GM12878 (cell line): ENCODE measurements around the gene GSG1. TPM values are rescaled to one million over a fixed set of nuclear protein-coding genes. Genes with fewer than 3 reads are reported as not detected.

ENCODE experiments used
- ATAC-seq: fragments of 200-7000 bp; cut with Tn5 transposase; 3 replicates; pipeline ENCODE4 v1.9.1; 2020; ENCODE audit warnings: mild to moderate bottlenecking, moderate library complexity
- BruUV-seq: library from RNA; stranded (reverse); fragments of 400-500 nt; replicated peaks from 2 replicates; lab custom pipeline; 2021; lab: Mats Ljungman, UMichigan
- CTCF ChIA-PET: fragments of 300-600 bp; sonication (Branson Sonifier 250); formaldehyde crosslinking; extraction: SDS; loops from one replicate; lab custom pipeline; 2021; ENCODE audit warnings: inconsistent platforms; lab: Yijun Ruan, JAX
- POLR2A ChIA-PET: fragments of 350-600 bp; formaldehyde crosslinking; extraction: SDS; loops from one replicate; lab custom pipeline; 2021; ENCODE audit warnings: inconsistent platforms; lab: Charles Lee
- RAD21 ChIA-PET: fragments of 300-600 bp; sonication (Branson Sonifier 250); formaldehyde crosslinking; loops from one replicate; lab custom pipeline; 2023; ENCODE audit warnings: antibody characterized with exemption; ENCODE audit not compliant: unreplicated experiment; lab: Charles Lee
- SMC1A ChIA-PET: fragments of 300-600 bp; sonication (Branson Sonifier 250); formaldehyde crosslinking; loops from one replicate; lab custom pipeline; 2023; ENCODE audit not compliant: unreplicated experiment, uncharacterized antibody; lab: Charles Lee
- DNase-seq: peaks from one replicate; pipeline ENCODE4 v3.0.0-alpha.2; 2011; ENCODE audit warnings: low read depth, low spot score
- FAIRE-seq: peaks from 3 replicates; lab custom pipeline; 2011; peaks lifted over from hg19 to GRCh38; lab: Jason Lieb, UNC
- H2AFZ ChIP-seq: 2 replicates; pipeline ENCODE4 v1.6.0; 2011; ENCODE audit warnings: low read depth, low read length, control low read depth; ENCODE audit not compliant: control insufficient read depth
- H3K27ac ChIP-seq: 2 replicates; pipeline ENCODE4 v1.5.1; 2011; ENCODE audit warnings: control low read depth; ENCODE audit not compliant: control insufficient read depth, insufficient read depth
- H3K27me3 ChIP-seq, 2 experiments: replicated peaks in 1 of 2; 2 replicates each; pipeline versions ENCODE4 v1.6.0 to v1.6.1; 2011; ENCODE audit warnings: low read length in 1 of 2; ENCODE audit not compliant: control insufficient read depth in 2 of 2, insufficient read depth in 2 of 2
- H3K36me3 ChIP-seq, 2 experiments: 2 replicates each; pipeline ENCODE4 v1.5.1; 2011; ENCODE audit warnings: low read length in 1 of 2; ENCODE audit not compliant: control insufficient read depth in 2 of 2, insufficient read depth in 2 of 2
- H3K4me1 ChIP-seq: 2 replicates; pipeline ENCODE4 v1.6.1; 2011; ENCODE audit warnings: mild to moderate bottlenecking, low read length, moderate library complexity, mixed read lengths; ENCODE audit not compliant: control insufficient read depth, insufficient read depth
- H3K4me2 ChIP-seq: 2 replicates; pipeline ENCODE4 v1.6.0; 2011; ENCODE audit warnings: control low read depth; ENCODE audit not compliant: control insufficient read depth, insufficient read depth
- H3K4me3 ChIP-seq: fragments of 200-600 bp; sonication (generic); 2 replicates; pipeline ENCODE4 v1.5.1; 2016
- H3K79me2 ChIP-seq: 2 replicates; pipeline ENCODE4 v1.6.0; 2011; ENCODE audit warnings: low read length; ENCODE audit not compliant: control insufficient read depth, insufficient read depth
- H3K9ac ChIP-seq: 2 replicates; pipeline ENCODE4 v1.8.0; 2011; ENCODE audit warnings: low read length, control low read depth, mixed read lengths; ENCODE audit not compliant: control insufficient read depth, insufficient read depth
- H3K9me3 ChIP-seq: replicated peaks from 3 replicates; pipeline ENCODE4 v1.5.1; 2011; ENCODE audit warnings: mild to moderate bottlenecking, low read length; ENCODE audit not compliant: control insufficient read depth, insufficient read depth
- H4K20me1 ChIP-seq: 2 replicates; pipeline ENCODE4 v1.6.0; 2011; ENCODE audit not compliant: control insufficient read depth, insufficient read depth
- EP300 ChIP-seq, 2 experiments: fragments of 150-350 bp in 1 of 2; IDR thresholded peaks; 2 replicates each; pipeline ENCODE4 v1.6.1; 2011 to 2012; ENCODE audit warnings: low read depth in 2 of 2, low read length in 2 of 2, borderline replicate concordance in 1 of 2, improper control_type of control experiment in 1 of 2, inconsistent platforms in 1 of 2; ENCODE audit not compliant: control insufficient read depth in 1 of 2
- ESRRA ChIP-seq: IDR thresholded peaks from 2 replicates; pipeline ENCODE4 v1.6.1; 2012; ENCODE audit warnings: mild to moderate bottlenecking, low read length, improper control_type of control experiment
- FOS ChIP-seq: IDR thresholded peaks from 3 replicates; pipeline ENCODE4 v1.6.1; 2011; ENCODE audit warnings: borderline replicate concordance; ENCODE audit not compliant: insufficient read length; ENCODE audit errors: extremely low read depth
- SREBF2 ChIP-seq: IDR thresholded peaks from 2 replicates; pipeline ENCODE4 v1.6.1; 2012; ENCODE audit warnings: mild to moderate bottlenecking, low read length
- SRF ChIP-seq, 2 experiments: IDR thresholded peaks; 2 replicates each; pipeline ENCODE4 v1.6.1; 2011; ENCODE audit warnings: low read depth in 2 of 2, low read length in 2 of 2, mild to moderate bottlenecking in 1 of 2, moderate library complexity in 1 of 2
- SUZ12 ChIP-seq: fragments of 200-600 bp; sonication (generic); IDR thresholded peaks from one replicate; pipeline ENCODE4 v1.6.1; 2018; ENCODE audit warnings: antibody characterized with exemption, mild to moderate bottlenecking; ENCODE audit not compliant: unreplicated experiment
- TAF1 ChIP-seq: IDR thresholded peaks from 2 replicates; pipeline ENCODE4 v1.6.1; 2011; ENCODE audit warnings: mild to moderate bottlenecking, low read depth, low read length, borderline replicate concordance
- ZNF24 ChIP-seq: fragments of 450-650 bp; IDR thresholded peaks from 2 replicates; pipeline ENCODE4 v1.6.1; 2017; ENCODE audit warnings: antibody characterized with exemption, mild to moderate bottlenecking
- WGBS: methylation state at CpG from one replicate; pipeline ENCODE4 v1.1.6; 2016; ENCODE audit warnings: low lambda C conversion rate; ENCODE audit not compliant: insufficient replicate concordance, insufficient coverage; ENCODE audit errors: missing lambda C conversion rate; 5-methylcytosine and 5-hydroxymethylcytosine counted together
- in situ Hi-C: fragments of 300-500 bp; cut with MboI; formaldehyde crosslinking; loops from 9 replicates; pipeline ENCODE4 v1.14.3; 2018; ENCODE audit warnings: mixed read lengths
- intact Hi-C: fragments of 100-400 bp; cut with micrococcal nuclease; formaldehyde crosslinking; loops from one replicate; pipeline ENCODE4 v1.14.2; 2022; ENCODE audit not compliant: unreplicated experiment
- polyA plus RNA-seq, 11 experiments: library from polyadenylated mRNA; depleted of rRNA in 4 of 11; unstranded in 6 of 11; stranded (reverse) in 5 of 11; fragments of >200 nt; fragmentation: Nextera tagmentation in 4 of 11; fragmentation: Illumina TruSeq in 1 of 11; extraction: Ambion mirVana in 4 of 11; extraction: Trizol in 1 of 11; gene quantifications; 1 replicate in 1 of 11; 2 replicates in 10 of 11; pipeline versions ENCODE4 v1.2.1 to v1.2.3, GENCODE V29; 2011 to 2016; ENCODE audit warnings: inconsistent platforms in 2 of 11, missing spikeins in 2 of 11, low read depth in 1 of 11
- total RNA-seq, 4 experiments: library from RNA; depleted of rRNA in 3 of 4; stranded (reverse); fragments of >200 nt in 3 of 4; fragmentation: Illumina TruSeq in 1 of 4; extraction: Trizol in 1 of 4; gene quantifications; 2 replicates each; pipeline versions ENCODE4 v1.2.1 to v1.2.3, GENCODE V29; 2013 to 2021

GSG1 gene
- total and polyA plus RNA-seq, 10 of the 15 experiments (the other 5 are each of a cell fraction or from before 2014, with no cell fraction given): not detected

GRCh38 chr12:13130981-13131380 is 27.5 kb upstream of the GSG1 start:
- CTCF ChIA-PET: no interaction called here
- no peak overlapping the region for H3K4me2 ChIP-seq
- RAD21 ChIA-PET: no interaction called here
- H3K9ac ChIP-seq: no peak overlapping the region
- peaks cover 0 to 3% of the 10 kb centered on the region in 2 experiments; a peak in 2 of 4 replicates for H3K27me3 ChIP-seq
- H4K20me1 ChIP-seq: no peaks in the 10 kb centered on the region
- intact Hi-C loops (no loop called here), in situ Hi-C loops (no loop called here)
- SMC1A ChIA-PET: interaction anchor here (1.0 kb wide), 1 partner anchor 13 kb away, joined by 3 read pairs; no protein-coding TSS in a partner anchor
- no peak overlapping the region for H3K27ac ChIP-seq
- no peaks in the 10 kb centered on the region for H3K4me1 ChIP-seq
- no peaks in the 10 kb centered on the region for H3K36me3 ChIP-seq
- POLR2A ChIA-PET: no interaction called here
- no peak overlapping the region for H3K4me3 ChIP-seq
- no peak for ATAC-seq
- FAIRE-seq: no peak
- DNase-seq: no peak
- no TSS peak for BruUV-seq
- H3K79me2 ChIP-seq: no peaks in the 10 kb centered on the region
- no peaks in the 10 kb centered on the region for H3K9me3 ChIP-seq
- 28% methylated on average over 3 of the region's 3 CpGs for WGBS
- TF ChIP-seq SUZ12 (no peak), TAF1 (no peak), ESRRA (no peak), SREBF2 (no peak), FOS (no peak), SRF (IDR thresholded peaks at IDR 0.05; ENCODE audit: low read depth in 2 of 2, low read length in 2 of 2) (no peak), EP300 (IDR thresholded peaks at IDR 0.05; ENCODE audit: borderline replicate concordance in 1 of 2, control insufficient read depth in 1 of 2, low read depth in 2 of 2, low read length in 2 of 2) (no peak), ZNF24 (no peak)
- no peak overlapping the region for H2AFZ ChIP-seq
